Measurements from ENCODE around the gene ARMC12.
"Not testable (repeated sequence)": the region's sequence is repeated elsewhere in the genome, so short reads cannot be mapped to it uniquely, and the experiment has no call there.

ARMC12 gene

GRCh38 chr6:35736982-35737412 lies at the start of gene ARMC12:
Gene ARMC12, plus strand, starts transcription at chr6:35737032. Its CDS starts 77 bp downstream, at chr6:35737109.
- DNase-seq: no peak

GRCh38 chr6:35687658-35688604 lies 48.9 kb upstream of the ARMC12 start:
- peak; percentile 50 for DNase-seq

GRCh38 chr6:35688605-35689322 lies 48.1 kb upstream of the ARMC12 start, which contains the start of gene FKBP5:
Gene FKBP5, minus strand, starts transcription at chr6:35688915. Its CDS starts 46,091 bp downstream, at chr6:35642824.
- peak; percentile 94 for DNase-seq

GRCh38 chr6:35690006-35690405 lies 46.8 kb upstream of the ARMC12 start:
- DNase-seq: not testable (repeated sequence)

GRCh38 chr6:35690484-35690883 lies 46.3 kb upstream of the ARMC12 start:
- DNase-seq: no peak

- no peak for DNase-seq
These were observed 45.6 kb upstream of the ARMC12 start for GRCh38 chr6:35691027-35691824.

GRCh38 chr6:35694462-35694861 lies 42.4 kb upstream of the ARMC12 start:
- no peak for DNase-seq

- DNase-seq: not testable (repeated sequence)
These were observed 38.4 kb upstream of the ARMC12 start for GRCh38 chr6:35698430-35698829.

- DNase-seq: no peak
These were observed 38.0 kb upstream of the ARMC12 start for GRCh38 chr6:35698858-35699257.

GRCh38 chr6:35703554-35703953 lies 33.3 kb upstream of the ARMC12 start:
- no peak for DNase-seq

GRCh38 chr6:35706468-35706867 lies 30.4 kb upstream of the ARMC12 start:
- no peak for DNase-seq

GRCh38 chr6:35707714-35708407 lies 29.0 kb upstream of the ARMC12 start:
- DNase-seq: no peak

GRCh38 chr6:35708585-35708984 lies 28.2 kb upstream of the ARMC12 start:
- no peak for DNase-seq

GRCh38 chr6:35710241-35710847 lies 26.5 kb upstream of the ARMC12 start:
- DNase-seq: no peak

- DNase-seq: no peak
These were observed 25.1 kb upstream of the ARMC12 start for GRCh38 chr6:35711731-35712130.

GRCh38 chr6:35713006-35713767 lies 23.6 kb upstream of the ARMC12 start:
- DNase-seq: no peak

GRCh38 chr6:35716798-35717197 lies 20.0 kb upstream of the ARMC12 start:
- DNase-seq: no peak

- no peak for DNase-seq
These were observed 19.1 kb upstream of the ARMC12 start for GRCh38 chr6:35717449-35718374.

- DNase-seq: no peak
These were observed 18.5 kb upstream of the ARMC12 start for GRCh38 chr6:35718375-35718736.

GRCh38 chr6:35718911-35719381 lies 17.9 kb upstream of the ARMC12 start:
- no peak for DNase-seq
